ENCODE data around the gene HOXC11.

Gene HOXC11

DNA sequence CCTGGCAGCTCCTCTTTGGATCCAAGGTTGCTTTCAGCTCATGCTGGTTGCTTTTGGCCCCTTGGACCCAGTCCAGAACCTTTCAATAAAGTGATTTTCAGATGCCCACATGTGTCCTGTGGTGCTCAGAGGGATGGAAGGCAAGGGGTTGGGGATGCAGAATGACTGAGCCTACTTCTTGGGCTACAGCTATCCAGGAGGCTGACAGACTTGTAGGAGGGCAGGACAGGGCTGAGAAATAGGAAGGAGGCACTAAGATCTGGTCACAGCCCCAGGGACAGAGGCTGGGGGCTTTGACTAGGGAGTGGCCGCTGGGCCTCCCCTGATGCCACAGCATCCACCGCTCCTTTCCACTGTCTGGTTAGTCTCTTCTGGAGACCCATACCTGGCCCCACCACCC lies 1.2 kb upstream of the HOXC11 start:
- in situ Hi-C loops (cut with MboI; ENCODE audit: low sequenced_read_pairs): no loop called here

DNA sequence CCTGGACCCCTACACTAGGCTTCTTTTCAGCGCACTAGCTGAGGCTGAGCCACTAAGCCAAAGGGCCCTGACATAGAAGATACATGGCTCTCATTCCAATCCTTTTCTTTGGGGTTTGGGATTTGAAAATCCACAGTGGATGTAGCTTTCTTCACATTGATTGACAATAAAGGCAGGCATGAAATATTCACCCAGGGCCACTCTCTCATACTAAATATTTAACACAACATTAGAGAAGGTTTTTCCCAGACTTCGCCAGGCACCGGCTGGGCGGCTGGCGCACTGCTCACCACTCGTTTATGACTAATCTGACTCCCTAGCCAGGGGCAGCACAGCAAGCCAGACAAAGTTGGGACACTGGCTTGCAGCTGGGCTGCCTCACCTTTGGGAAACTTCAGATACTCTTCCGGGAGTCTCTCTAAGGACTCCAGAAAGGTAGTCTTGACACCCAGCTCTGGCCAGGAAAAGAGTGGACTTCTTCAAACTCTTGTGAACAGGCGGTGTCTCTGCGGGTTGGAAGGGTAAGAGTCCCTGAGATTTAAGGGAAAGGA lies 699 bp upstream of the HOXC11 start:
- in situ Hi-C loops (cut with MboI; ENCODE audit: low sequenced_read_pairs): no loop called here

DNA sequence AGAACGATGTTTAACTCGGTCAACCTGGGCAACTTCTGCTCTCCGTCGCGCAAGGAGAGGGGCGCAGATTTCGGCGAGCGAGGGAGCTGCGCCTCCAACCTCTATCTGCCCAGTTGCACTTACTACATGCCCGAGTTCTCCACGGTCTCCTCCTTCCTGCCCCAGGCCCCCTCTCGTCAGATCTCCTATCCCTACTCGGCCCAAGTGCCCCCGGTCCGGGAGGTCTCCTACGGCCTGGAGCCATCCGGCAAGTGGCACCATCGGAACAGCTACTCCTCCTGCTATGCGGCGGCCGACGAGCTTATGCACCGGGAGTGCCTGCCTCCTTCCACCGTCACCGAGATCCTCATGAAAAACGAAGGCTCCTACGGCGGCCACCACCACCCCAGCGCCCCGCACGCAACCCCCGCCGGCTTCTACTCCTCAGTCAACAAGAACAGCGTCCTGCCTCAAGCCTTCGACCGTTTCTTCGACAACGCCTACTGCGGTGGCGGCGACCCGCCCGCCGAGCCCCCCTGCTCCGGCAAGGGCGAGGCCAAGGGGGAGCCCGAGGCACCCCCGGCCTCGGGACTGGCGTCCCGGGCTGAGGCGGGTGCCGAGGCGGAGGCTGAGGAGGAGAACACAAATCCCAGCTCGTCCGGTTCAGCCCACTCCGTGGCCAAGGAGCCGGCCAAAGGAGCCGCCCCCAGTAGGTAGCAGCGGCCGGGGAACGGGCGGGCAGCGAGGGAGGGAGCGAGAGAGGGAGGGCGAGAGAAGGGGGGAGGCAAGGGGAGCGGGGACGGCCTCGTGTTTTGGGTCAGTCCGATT lies 513 bp downstream of the HOXC11 start:
- in situ Hi-C loops (cut with MboI; ENCODE audit: low sequenced_read_pairs): no loop called here

- in situ Hi-C loops (cut with MboI; ENCODE audit: low sequenced_read_pairs): no loop called here
Measured at GRCh38 chr12:53974084-53975063, 1.4 kb downstream of the HOXC11 start, which contains the start of gene HOTAIR. TSS of gene HOTAIR (minus strand) at chr12:53974954.

- in situ Hi-C loops (cut with MboI; ENCODE audit: low sequenced_read_pairs): no loop called here
Measured at GRCh38 chr12:53975064-53975471, 2.1 kb downstream of the HOXC11 start.

DNA sequence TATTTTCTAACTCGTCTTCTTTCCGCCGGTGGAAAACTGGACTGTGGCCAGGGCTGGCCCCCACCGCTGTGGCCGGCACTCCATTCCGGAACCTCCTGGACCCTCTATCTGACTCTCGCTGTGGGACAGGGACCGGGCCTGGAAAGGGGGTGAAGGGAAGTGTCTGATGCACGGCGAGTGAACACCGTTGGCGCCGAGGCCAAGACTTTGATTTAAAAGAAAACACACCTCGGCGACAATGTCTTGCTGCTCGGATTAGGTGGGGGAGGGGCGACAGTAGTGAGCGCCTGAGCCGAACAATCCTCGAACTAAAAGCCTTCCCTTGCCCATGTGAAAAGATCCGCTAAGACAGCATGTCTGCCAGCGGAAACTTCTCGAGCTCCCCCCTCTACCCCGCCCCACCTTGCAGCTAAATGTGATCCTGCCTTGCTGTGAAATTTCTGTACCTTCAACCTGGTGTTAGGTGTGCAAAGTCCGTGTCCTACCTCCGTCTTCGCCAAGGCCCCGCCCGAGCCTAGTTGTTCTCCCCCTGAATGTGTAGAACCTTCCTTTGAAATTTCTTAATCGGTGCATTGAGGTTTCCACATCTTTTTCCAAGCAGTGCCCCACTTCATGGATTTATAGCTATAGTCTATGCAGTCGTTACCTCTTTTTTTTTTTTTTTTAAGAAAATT lies 2.7 kb downstream of the HOXC11 start:
- in situ Hi-C loops (cut with MboI; ENCODE audit: low sequenced_read_pairs): no loop called here

- in situ Hi-C loops (cut with MboI; ENCODE audit: low sequenced_read_pairs): no loop called here
Measured at GRCh38 chr12:53976172-53976822, 3.4 kb downstream of the HOXC11 start.

DNA sequence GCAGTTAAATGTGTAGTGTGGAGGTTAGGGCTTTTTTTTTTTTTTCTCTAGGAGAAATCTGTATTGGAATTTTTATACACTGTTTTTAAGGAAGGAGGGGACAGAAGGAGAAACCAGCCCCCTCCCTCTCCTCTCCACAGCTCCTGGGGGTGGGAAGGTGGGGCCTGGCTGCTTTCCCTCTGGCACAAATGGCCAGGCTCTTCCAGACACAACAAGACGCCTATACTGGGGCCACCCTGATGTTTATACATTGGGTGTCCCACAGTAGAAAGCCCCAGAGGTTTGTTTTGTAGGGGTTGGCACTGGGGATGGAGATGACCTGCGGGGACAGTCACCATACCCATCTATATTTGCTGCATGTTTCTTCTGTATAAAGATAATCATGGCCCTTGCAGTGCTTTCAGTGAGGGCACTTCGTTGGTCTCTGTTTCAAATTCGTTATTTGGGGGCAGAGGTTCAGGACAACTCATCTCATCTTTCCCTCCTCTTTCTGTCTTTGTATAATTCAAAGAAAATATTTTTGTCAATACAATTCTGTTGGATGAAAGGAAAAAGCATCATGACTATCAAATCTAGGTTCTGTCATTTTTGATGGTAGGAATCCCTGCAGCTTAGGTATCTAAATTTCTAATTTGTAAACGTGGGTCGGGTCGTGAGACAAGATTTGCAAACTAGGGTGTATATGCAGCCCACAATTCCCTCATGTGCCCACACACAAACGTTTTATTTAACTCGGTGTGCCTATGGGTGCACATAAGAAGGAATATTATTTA lies 4.1 kb downstream of the HOXC11 start:
- in situ Hi-C loops (cut with MboI; ENCODE audit: low sequenced_read_pairs): no loop called here

DNA sequence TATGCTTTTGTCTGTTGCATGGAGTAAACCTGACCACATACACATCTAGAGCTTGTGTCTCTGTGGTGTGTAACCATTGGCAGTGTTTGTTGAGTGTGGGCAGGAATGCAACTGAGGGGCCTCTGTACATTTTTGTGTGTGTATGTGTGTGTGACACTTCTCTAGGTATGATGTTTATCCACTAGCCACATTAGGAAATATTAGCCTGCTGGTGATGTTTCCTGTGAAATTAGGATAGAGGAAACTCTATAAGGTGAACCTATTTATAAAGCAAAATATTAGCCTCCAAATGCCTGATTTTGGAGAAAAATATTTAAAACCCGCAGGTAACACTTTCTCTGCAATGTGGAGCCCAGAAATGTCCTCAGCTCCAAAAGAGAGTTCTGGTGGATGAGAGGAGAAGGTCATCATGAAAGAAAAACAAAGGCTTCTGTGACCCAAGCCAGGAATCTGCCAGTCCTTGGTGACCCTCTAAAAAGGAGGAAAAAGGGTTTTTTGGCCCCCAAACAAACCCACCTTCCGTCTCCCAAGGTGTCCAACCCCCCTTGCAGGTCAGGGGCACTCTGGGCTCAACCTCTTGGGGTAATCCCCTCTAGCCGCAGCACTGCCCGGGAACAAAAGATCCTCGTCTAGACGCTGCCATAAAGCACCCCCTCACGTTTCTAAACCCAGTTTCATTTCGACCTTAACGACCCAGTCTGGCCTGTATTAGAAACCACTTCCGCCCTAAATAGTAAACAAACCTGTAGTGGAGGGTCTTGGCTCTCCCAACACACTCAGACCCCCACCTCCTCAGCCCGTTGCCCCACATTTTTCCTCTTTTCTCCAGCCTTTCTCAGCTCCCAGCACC lies 4.9 kb downstream of the HOXC11 start:
- in situ Hi-C loops (cut with MboI; ENCODE audit: low sequenced_read_pairs): no loop called here

- in situ Hi-C loops (cut with MboI; ENCODE audit: low sequenced_read_pairs): no loop called here
Measured at GRCh38 chr12:53978477-53979356, 5.8 kb downstream of the HOXC11 start.

DNA sequence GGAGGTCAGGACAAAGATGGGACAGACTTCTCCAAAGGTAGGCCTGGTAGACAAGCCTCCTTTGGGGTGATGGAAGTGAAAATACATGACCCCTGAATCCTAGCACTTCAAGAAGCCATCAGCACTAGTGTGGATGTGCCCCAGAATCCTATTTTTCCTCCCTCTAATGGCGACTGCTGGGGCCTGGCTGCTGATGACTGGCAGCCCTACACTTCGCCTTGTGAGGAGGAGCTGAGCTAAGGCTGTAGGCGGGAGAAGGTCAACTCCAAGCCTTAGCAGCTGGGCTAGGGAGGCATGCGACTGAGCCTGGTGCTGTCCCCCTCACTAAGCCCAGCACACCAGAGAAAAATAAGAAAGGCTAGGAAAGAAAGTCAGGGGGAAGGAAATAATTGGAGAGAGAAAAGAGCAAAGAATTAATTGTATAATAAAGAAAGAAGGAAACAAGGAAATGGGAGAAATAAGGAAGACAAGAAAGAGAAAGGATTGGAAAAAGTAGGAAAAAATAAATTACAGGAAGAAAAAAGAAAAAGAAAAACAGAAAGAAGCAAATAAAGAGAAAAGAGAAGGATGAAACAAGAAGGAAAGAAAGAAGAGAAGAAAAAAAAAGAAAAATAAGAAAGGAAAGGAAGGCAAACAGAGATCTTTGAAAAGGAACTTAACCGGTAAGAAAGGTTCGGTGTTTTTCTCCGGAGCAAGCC lies 7.3 kb downstream of the HOXC11 start:
- in situ Hi-C loops (cut with MboI; ENCODE audit: low sequenced_read_pairs): no loop called here

DNA sequence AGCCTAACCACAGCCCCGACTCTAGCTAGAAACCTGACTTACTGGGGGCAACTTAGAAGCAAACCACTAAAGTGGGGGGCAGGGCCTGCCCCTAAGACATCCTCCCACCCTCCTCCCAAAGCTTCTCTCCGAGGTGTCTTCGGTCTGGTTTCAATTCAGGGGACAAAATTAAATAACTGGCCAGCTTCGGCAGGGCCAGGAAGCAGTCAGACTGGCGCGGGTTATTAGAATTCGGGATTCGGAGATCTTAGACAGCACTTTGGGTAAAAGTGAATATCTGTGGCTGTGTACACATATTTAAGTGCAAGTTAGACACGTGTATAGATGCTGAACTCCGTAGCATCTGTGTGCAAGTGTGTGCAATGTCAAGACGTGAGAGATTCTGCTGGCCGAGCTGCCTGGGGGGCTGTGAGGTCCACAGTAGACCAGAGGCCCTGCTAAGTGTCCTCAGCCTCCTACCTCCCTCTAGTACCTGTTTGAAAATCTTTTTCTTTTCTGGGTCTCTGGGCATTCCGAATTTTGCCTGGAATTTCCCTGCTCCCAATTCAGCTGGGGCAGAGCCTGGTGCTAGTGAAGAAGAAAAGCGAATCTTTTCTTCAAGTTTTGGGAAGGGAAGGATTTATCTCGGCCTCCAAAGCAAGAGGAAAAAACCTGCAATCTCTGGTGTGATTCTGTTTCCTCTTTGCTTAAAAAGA lies 8.0 kb downstream of the HOXC11 start:
- in situ Hi-C loops (cut with MboI; ENCODE audit: low sequenced_read_pairs): no loop called here

- in situ Hi-C loops (cut with MboI; ENCODE audit: low sequenced_read_pairs): no loop called here
Measured at GRCh38 chr12:53981634-53982565, 9.0 kb downstream of the HOXC11 start.

DNA sequence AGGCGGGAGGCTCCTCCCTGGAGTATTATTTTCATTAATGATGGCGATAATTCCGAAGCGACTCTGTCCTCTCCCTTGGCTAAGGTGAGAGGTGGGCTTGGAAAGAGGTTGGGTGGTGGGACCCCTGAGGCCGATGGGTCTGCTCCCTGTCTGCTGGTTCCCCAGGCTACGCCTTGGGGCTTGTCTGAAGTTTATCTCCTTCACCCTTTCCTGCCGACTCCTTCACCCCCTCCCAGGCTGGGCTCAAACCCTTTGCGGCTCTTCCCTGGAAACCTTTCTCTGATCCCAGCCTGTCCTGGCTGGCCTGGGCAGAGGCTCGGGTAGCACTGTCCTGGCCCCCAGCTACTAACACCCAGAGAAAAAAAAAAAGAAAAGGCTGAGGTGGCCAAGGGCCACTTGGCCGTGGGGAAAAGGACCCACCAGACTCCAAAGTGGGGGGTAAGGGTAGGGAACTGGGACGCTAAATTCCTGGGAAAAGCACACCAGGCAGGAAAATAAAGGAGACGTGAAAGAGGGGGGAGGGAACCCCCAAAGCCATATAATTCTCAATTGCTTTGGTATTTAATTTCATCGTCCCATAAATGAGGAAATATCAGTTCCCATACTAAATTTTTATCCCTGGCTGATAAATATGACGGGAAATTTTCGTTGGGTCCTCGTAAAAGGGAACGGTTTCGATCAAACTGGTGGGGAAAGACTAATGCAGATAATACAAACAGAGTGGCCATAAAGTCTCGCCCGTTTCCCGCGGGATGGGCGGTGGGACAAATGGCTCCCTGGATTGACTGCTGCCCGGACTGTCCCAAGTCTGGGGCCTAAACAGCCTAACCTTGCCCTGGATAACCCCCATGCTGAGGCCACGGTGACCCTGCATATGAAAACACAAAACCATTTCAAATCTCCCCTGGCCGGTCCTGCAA lies 10.0 kb downstream of the HOXC11 start:
- in situ Hi-C loops (cut with MboI; ENCODE audit: low sequenced_read_pairs): no loop called here
